ENCODE measurements around the gene ABCC9. TPM values are rescaled to one million over a fixed set of nuclear protein-coding genes. Genes with fewer than 3 reads are reported as not detected.

The ABCC9 gene
- total RNA-seq, 1 experiment from 2014 or later: not detected

DNA sequence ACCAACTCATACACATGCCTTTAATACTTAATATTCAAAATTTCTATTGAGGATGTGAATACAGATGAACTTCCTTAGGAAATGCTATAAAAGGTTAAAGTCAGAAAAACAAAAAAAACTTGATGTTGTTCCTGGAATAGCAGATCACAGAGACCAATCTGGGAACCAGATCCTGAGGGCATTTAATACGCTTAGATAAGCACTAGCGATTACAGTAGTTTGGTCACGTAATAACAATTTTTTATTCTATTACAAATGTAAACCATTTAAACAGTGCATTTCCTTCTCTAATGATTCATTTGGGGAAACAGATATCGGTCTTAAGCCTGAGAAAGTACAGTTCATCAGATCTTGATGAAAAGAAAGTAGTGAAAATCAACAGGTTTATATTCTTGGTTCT is 30.8 kb upstream of the ABCC9 start:
- Histone ChIP-seq H3K56ac (ENCODE audit: insufficient read length, low read depth, low read length) (no peak overlapping the region), H2BK20ac (ENCODE audit: low read depth, low read length, poor library complexity, severe bottlenecking) (no peak overlapping the region), H2AK5ac (ENCODE audit: insufficient read length, low read length) (no peak overlapping the region), H3K9me3 (ENCODE audit: control insufficient read depth, low read depth, low read length) (no peaks in the 10 kb centered on the region), H4K20me1 (ENCODE audit: control insufficient read depth, insufficient read depth, insufficient read length) (no peaks in the 10 kb centered on the region), H2BK15ac (ENCODE audit: low read depth, low read length) (no peak overlapping the region), H2BK120ac (ENCODE audit: low read depth, low read length, poor library complexity, severe bottlenecking) (no peak overlapping the region), H2AFZ (ENCODE audit: low read length) (no peak overlapping the region), H4K91ac (ENCODE audit: insufficient read length, low read depth, low read length) (no peak overlapping the region), H3K23ac (ENCODE audit: insufficient read length, low read depth, low read length) (no peak overlapping the region), H4K5ac (ENCODE audit: insufficient read length, low read depth, low read length) (no peak overlapping the region), H3K14ac (ENCODE audit: insufficient read depth, low read length) (no peak overlapping the region), H2BK12ac (ENCODE audit: insufficient read length, low read depth, low read length) (no peak overlapping the region), H3K4me2 (ENCODE audit: insufficient read depth, insufficient read length, low read length) (no peak overlapping the region), H3K79me1 (ENCODE audit: insufficient read depth, low read depth, low read length, poor library complexity, severe bottlenecking) (no peaks in the 10 kb centered on the region), H3K9ac (ENCODE audit: extremely low read depth, insufficient read length, low read length) (no peak overlapping the region), H3K27ac (ENCODE audit: insufficient read length, low read depth, low read length) (no peak overlapping the region), H3K4ac (ENCODE audit: low read depth, low read length) (no peak overlapping the region), H3K18ac (ENCODE audit: insufficient read length, low read depth, low read length) (no peak overlapping the region), H3K79me2 (ENCODE audit: insufficient read depth, low read length) (no peaks in the 10 kb centered on the region), H3K4me1 (ENCODE audit: insufficient read depth, low read length) (peaks cover 4% of the 10 kb centered on the region; the same call in 1 of the 2 replicates), H2BK5ac (ENCODE audit: insufficient read length, low read length) (no peak overlapping the region), H3K23me2 (ENCODE audit: insufficient read length, low read depth, low read length, poor library complexity, severe bottlenecking) (no peaks in the 10 kb centered on the region), H4K8ac (replicated peaks; ENCODE audit: insufficient read length, low read depth, low read length) (no peak overlapping the region), H3T11ph (ENCODE audit: low read length) (no peak overlapping the region), H3K27me3 (ENCODE audit: insufficient read depth, low read length) (no peaks in the 10 kb centered on the region)
- peaks cover 8 to 9% of the 10 kb centered on the region in 2 experiments for H3K4me1 Mint-ChIP-seq
- H3K9me3 Mint-ChIP-seq: no peaks in the 10 kb centered on the region
- H3K27ac Mint-ChIP-seq: no peak overlapping the region
- TF ChIP-seq, protein P1, sequence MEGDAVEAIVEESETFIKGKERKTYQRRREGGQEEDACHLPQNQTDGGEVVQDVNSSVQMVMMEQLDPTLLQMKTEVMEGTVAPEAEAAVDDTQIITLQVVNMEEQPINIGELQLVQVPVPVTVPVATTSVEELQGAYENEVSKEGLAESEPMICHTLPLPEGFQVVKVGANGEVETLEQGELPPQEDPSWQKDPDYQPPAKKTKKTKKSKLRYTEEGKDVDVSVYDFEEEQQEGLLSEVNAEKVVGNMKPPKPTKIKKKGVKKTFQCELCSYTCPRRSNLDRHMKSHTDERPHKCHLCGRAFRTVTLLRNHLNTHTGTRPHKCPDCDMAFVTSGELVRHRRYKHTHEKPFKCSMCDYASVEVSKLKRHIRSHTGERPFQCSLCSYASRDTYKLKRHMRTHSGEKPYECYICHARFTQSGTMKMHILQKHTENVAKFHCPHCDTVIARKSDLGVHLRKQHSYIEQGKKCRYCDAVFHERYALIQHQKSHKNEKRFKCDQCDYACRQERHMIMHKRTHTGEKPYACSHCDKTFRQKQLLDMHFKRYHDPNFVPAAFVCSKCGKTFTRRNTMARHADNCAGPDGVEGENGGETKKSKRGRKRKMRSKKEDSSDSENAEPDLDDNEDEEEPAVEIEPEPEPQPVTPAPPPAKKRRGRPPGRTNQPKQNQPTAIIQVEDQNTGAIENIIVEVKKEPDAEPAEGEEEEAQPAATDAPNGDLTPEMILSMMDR (conservative IDR thresholded peaks at IDR 0.05): no peak
- no peaks in the 10 kb centered on the region for H3K36me3 Mint-ChIP-seq (ENCODE audit: insufficient read depth in 1 of 3, low read depth in 3 of 3)
- WGBS (ENCODE audit: extremely low coverage, insufficient read length, low lambda C conversion rate): no CpG with 5 or more reads among the region's 4 CpGs
- no peaks in the 10 kb centered on the region; the same call in 1 of the 2 replicates for H3K27me3 Mint-ChIP-seq (ENCODE audit: low read depth)
- no peak for DNase-seq
- no peak overlapping the region for H3K4me3 Mint-ChIP-seq

Data from H9 (cell line).